LHCN-M2 (cell line): ENCODE data around the gene TTC28. TPM values are rescaled to one million over a fixed set of nuclear protein-coding genes. Genes with fewer than 3 reads are reported as not detected.

Experiments used
- DNase-seq: peaks from one replicate; pipeline ENCODE4 v3.0.0-alpha.2; 2012; ENCODE audit warnings: low read depth
- total RNA-seq: library from RNA; depleted of rRNA; stranded (reverse); fragments of >200 nt; gene quantifications from 2 replicates; pipeline ENCODE4 v1.2.3, GENCODE V29; 2014; rRNA removed

Gene TTC28
- total RNA-seq, 1 experiment from 2014 or later = 7.1 TPM

DNA sequence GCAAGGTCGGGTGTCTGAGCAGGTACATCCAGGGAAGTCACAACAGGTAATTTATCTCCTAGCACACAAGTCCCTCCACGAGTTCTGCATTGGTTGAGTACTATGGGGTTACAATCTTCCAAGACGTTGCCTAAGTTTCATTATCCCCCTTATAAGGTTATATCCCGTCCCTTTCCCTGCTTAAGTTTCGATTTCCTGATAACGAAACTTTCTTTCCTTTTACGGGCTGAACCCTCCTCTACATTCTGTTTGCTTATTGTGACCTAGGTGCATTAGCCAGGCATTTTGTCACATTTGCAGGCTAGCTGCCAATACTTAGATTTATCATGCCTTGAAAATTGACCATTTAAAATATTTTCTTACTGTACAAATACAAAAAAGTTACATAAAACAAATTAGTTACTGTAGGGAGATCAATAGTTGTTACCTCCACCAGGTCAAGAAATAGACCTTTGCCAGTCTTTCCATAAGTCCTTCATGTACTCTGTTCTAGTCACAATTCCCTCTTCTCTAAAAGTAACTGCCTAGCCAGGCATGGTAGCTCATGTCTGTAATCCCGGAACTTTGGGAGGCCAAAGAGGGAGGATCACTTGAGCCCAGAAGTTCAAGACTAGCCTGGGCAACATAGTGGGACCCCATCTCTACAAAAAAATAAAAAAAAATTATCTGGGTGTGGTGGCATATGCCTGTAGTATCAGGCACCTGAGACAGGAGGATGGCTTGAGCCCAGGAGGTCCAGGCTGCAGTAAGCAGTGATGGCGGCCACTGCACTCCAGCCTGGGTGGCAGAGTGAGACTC, 746.3 kb downstream of the TTC28 start:
- DNase-seq = no peak

DNA sequence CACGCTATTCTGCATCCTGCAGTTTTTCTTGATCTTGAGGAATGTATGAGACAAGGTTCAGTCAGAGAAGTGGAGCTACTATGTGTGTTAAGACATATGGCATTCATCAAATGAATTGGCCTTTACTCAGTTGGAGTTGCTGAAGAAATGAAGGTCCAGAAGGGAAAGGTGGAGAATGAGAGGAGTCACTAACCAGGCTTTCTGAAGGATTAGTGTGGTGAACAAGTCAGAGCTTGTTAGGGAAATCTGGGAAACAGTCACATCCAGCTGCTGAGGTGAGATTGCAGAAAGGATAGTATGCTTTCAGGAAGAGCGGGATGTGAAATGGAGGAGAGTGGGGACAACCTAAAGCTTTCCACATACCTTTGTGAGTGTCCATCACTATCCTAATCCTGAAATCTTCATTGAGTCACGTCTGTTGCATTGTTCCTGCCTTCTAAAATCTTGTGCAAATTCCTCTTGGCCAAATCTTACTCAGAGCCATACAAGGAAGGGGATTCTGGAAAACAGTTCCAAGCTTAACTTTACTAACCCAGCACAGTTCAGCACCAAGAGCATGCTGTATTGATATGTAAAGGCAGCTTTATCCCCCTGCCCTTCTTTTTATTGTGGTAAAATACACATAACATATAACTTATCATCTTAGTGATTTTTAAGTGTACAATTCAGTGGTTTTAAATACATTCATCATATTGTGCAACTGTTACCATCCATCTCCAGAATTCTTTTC, 749.1 kb downstream of the TTC28 start:
- no peak for DNase-seq

Other genes with a start within 250 kb of the TTC28 start
- 25.8 and 34.5 TPM in 2 replicates for gene CHEK2, start 62.0 kb upstream of the TTC28 start, total RNA-seq
- gene HSCB, start 62.2 kb upstream of the TTC28 start, total RNA-seq = 23.9 and 26.2 TPM in 2 replicates
- gene CCDC117, start 92.9 kb upstream of the TTC28 start, total RNA-seq = 18.3 and 20.5 TPM in 2 replicates
- 83.4 and 91.2 TPM in 2 replicates for gene XBP1, start 120.7 kb upstream of the TTC28 start, total RNA-seq
- 6.3 and 6.5 TPM in 2 replicates for gene ZNRF3, start 203.7 kb upstream of the TTC28 start, total RNA-seq